Lower leg skin (tissue), 4 donors: ENCODE results near the gene RAB3B. TPM values are rescaled to one million over a fixed set of nuclear protein-coding genes. Genes with fewer than 3 reads are reported as not detected.

Source experiments
- DNase-seq, 2 donors: peaks; one replicate each; pipeline ENCODE4 v3.0.0-alpha.2; 2019; ENCODE audit warnings: low spot score in 2 of 2
- H3K4me3 ChIP-seq: fragments of 200-600 bp; sonication (generic); 2 replicates; pipeline ENCODE4 v1.5.1; 2017; ENCODE audit warnings: mild to moderate bottlenecking, low read depth; ENCODE audit not compliant: poor library complexity, severe bottlenecking
- CTCF ChIP-seq, 3 donors: fragments of 450-650 bp; IDR thresholded peaks; one replicate each; pipeline ENCODE4 v1.5.1; 2016; ENCODE audit warnings: antibody characterized with exemption in 3 of 3, mild to moderate bottlenecking in 3 of 3, moderate library complexity in 2 of 3
- POLR2A ChIP-seq, 2 donors: fragments of 450-650 bp; IDR thresholded peaks; one replicate each; pipeline ENCODE4 v1.6.1; 2016 to 2017; ENCODE audit warnings: antibody characterized with exemption in 2 of 2, mild to moderate bottlenecking in 1 of 2, moderate library complexity in 1 of 2
- WGBS, 2 donors: methylation state at CpG; one replicate each; pipeline ENCODE4 v1.1.5; 2018; 5-methylcytosine and 5-hydroxymethylcytosine counted together
- intact Hi-C: fragments of 100-400 bp; cut with DNase I; formaldehyde crosslinking; loops from one replicate; pipeline ENCODE4 v1.15.0; 2023; ENCODE audit warnings: low total_unique reads
- total RNA-seq, 4 donors: library from RNA; depleted of rRNA; stranded (reverse); fragments of >200 nt; gene quantifications; one replicate each; pipeline ENCODE4 v1.1.0, GENCODE V29; 2016

The RAB3B gene
- total RNA-seq, 4 donors from 2014 or later: 2.4 to 13.7 (median 4.3) TPM

GRCh38 chr1:51916587-51917405 is 73.7 kb downstream of the RAB3B start:
- no peak overlapping the region for H3K4me3 ChIP-seq
- DNase-seq: no peak
- intact Hi-C loops: no loop called here
- TF ChIP-seq POLR2A (IDR thresholded peaks at IDR 0.05): no peak
- TF ChIP-seq CTCF (IDR thresholded peaks at IDR 0.05): no peak
- 41 to 42% methylated on average over 5 of the region's 5 CpGs for WGBS, 2 donors

- DNase-seq: no peak
- 76 to 80% methylated on average over 3 of the region's 3 CpGs for WGBS, 2 donors
- no peak overlapping the region for H3K4me3 ChIP-seq
- no peak for TF ChIP-seq POLR2A (IDR thresholded peaks at IDR 0.05)
- no peak for TF ChIP-seq CTCF (IDR thresholded peaks at IDR 0.05)
- intact Hi-C loops: no loop called here
Measured at GRCh38 chr1:51915951-51916350, 74.5 kb downstream of the RAB3B start.

GRCh38 chr1:51912881-51913280 is 77.6 kb downstream of the RAB3B start:
- intact Hi-C loops: no loop called here
- DNase-seq: no peak
- WGBS, 2 donors: 69 to 72% methylated on average over 7 of the region's 7 CpGs
- TF ChIP-seq POLR2A (IDR thresholded peaks at IDR 0.05) (no peak), CTCF (IDR thresholded peaks at IDR 0.05) (no peak)
- no peak overlapping the region for H3K4me3 ChIP-seq

DNA sequence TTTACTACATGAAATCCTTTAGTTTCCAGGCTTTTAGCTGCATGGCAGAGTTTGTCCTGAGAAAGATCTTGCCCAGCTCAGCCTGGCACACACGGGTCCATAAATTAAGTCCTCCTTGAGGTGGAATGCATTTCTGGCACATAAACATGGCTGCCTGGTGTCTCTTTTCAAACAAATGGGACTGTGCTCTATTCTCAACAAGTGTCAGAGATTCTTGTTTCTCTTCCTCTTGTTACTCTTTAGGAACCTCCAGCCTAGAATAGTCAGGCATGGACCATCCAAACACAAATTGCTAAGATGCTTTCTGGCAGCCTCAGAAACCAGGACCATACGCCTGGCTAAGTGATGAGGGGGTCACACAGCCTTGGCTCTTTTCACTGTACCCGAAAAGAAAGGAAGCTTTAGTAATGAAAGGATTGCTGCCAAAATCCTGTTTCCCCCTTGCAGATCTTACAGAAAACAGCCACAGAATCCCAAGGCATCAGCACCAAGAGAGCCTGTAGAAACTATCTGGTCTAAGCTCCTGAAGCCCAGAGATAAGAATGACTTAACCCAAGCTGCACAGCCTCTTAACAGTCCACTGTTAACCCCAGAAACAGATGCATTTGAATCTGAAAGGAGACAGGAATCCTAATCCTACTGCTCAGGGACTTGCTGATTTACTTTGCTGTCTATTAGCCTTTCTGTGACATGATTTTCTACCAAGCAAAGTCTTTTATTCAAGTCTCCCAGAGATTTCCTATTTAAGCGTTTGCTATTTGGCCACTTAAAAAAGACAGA is 80.1 kb downstream of the RAB3B start:
- no peak overlapping the region for H3K4me3 ChIP-seq
- TF ChIP-seq CTCF (IDR thresholded peaks at IDR 0.05) (no peak), POLR2A (IDR thresholded peaks at IDR 0.05) (no peak)
- no peak for DNase-seq
- intact Hi-C loops: no loop called here
- 67 to 73% methylated on average over 4 of the region's 4 CpGs for WGBS, 2 donors

DNA sequence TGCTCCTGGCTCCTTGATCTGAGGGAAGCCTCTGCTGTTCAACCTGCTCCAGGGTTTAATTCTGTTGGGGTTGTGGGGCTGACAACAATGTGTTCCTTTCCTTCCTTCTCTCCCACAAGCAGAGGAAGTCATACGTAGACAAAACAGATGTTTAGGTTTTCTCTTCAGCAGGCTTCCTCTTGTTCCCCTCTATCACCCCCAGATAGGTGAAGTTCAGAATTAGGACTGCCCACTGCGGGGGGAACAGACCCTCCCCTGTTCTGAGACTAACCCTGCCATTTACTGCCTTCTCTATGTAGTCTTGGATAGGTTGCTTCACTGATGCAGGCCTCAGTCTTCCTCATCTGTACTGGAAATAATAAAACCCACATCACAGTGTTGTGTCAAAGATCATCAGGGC is 82.0 kb downstream of the RAB3B start:
- TF ChIP-seq CTCF (IDR thresholded peaks at IDR 0.05) (no peak), POLR2A (IDR thresholded peaks at IDR 0.05) (no peak)
- no peak for DNase-seq
- WGBS, 2 donors: 58 to 66% methylated on average over 2 of the region's 2 CpGs
- intact Hi-C loops: no loop called here
- no peak overlapping the region for H3K4me3 ChIP-seq
